K562 (cell line): ENCODE data around the gene ATP2A1. TPM values are rescaled to one million over a fixed set of nuclear protein-coding genes. Genes with fewer than 3 reads are reported as not detected.
A peak's percentile ranks its signal among the peaks of the same experiment; 100 is the strongest.

Experiments
- CREM ChIP-seq: IDR thresholded peaks from 2 replicates; pipeline ENCODE4 v1.6.1; 2014; ENCODE audit warnings: antibody characterized with exemption, low read depth
- DPF2 ChIP-seq: fragments of 450-650 bp; IDR thresholded peaks from 2 replicates; pipeline ENCODE4 v1.6.1; 2016
- ESRRB ChIP-seq: fragments of 250-450 bp; sonication (Bioruptor Pico); IDR thresholded peaks from 2 replicates; pipeline ENCODE4 v1.5.0; 2020; ENCODE audit warnings: mild to moderate bottlenecking, moderate library complexity, borderline replicate concordance
- GATA2 ChIP-seq: sonication (generic); formaldehyde crosslinking; IDR thresholded peaks from 2 replicates; pipeline ENCODE4 v1.4.0; 2020; ENCODE audit warnings: mild to moderate bottlenecking, missing genetic modification reagents
- KHSRP ChIP-seq: fragments of 450-650 bp; IDR thresholded peaks from 2 replicates; pipeline ENCODE4 v1.6.1; 2017
- MYNN ChIP-seq, 2 experiments: sonication (generic); formaldehyde crosslinking in 1 of 2; IDR thresholded peaks; 2 replicates each; pipeline versions ENCODE4 v1.5.0 to v1.6.1; 2016 to 2020; ENCODE audit warnings: antibody characterized with exemption in 1 of 2, missing genetic modification reagents in 1 of 2
- NR2F6 ChIP-seq: fragments of 450-650 bp; formaldehyde crosslinking; IDR thresholded peaks from 2 replicates; pipeline ENCODE4 v1.4.0; 2020; ENCODE audit warnings: mild to moderate bottlenecking
- POLR2A ChIP-seq: fragments of 450-650 bp; conservative IDR thresholded peaks from 2 replicates; pipeline ENCODE4 v1.6.1; 2016
- SMC3 ChIP-seq: conservative IDR thresholded peaks from 2 replicates; pipeline ENCODE4 v1.6.1; 2011; ENCODE audit warnings: low read depth, low read length, improper control_type of control experiment; ENCODE audit not compliant: insufficient read depth
- TEAD1 ChIP-seq, 2 experiments: fragments of 450-650 bp in 1 of 2; sonication (generic) in 1 of 2; formaldehyde crosslinking; IDR thresholded peaks; 2 replicates each; pipeline versions ENCODE4 v1.4.0 to v1.8.0; 2020 to 2022; ENCODE audit warnings: mild to moderate bottlenecking in 2 of 2, missing genetic modification reagents in 1 of 2
- ZFX ChIP-seq: sonication (generic); formaldehyde crosslinking; IDR thresholded peaks from 2 replicates; pipeline ENCODE4 v1.8.0; 2022; ENCODE audit warnings: mild to moderate bottlenecking, missing genetic modification reagents, moderate library complexity
- ZNF121 ChIP-seq: sonication (generic); formaldehyde crosslinking; conservative IDR thresholded peaks from 2 replicates; pipeline ENCODE4 v1.8.0; 2022; ENCODE audit warnings: missing genetic modification reagents
- ZNF584 ChIP-seq: fragments of 200-800 bp; sonication (Bioruptor generic); IDR thresholded peaks from 2 replicates; pipeline ENCODE4 v1.6.1; 2016; ENCODE audit warnings: low read depth, mild to moderate bottlenecking, missing genetic modification characterization, missing compliant biosample characterization
- polyA plus RNA-seq, 8 experiments: library from polyadenylated mRNA; depleted of rRNA in 4 of 8; stranded (reverse) in 5 of 8; unstranded in 3 of 8; fragments of >200 nt; fragmentation: Nextera tagmentation in 2 of 8; fragmentation: Illumina TruSeq in 1 of 8; extraction: Ambion mirVana in 2 of 8; extraction: Trizol in 1 of 8; gene quantifications; 2 replicates each; pipeline versions ENCODE4 v1.2.1 to v1.2.3, GENCODE V29; 2011 to 2014; ENCODE audit warnings: inconsistent platforms in 1 of 8, missing spikeins in 1 of 8
- total RNA-seq, 7 experiments: library from RNA; depleted of rRNA in 6 of 7; stranded (reverse); fragments of >200 nt in 6 of 7; fragmentation: Illumina TruSeq in 2 of 7; extraction: Trizol in 2 of 7; gene quantifications; 2 replicates each; pipeline versions ENCODE4 v1.2.1 to v1.2.3, GENCODE V29; 2011 to 2021; ENCODE audit warnings: low replicate concordance in 1 of 7
- TF ChIP-seq, protein P1 (sequence below): fragments of 250-450 bp; sonication (Bioruptor Pico); IDR thresholded peaks from 2 replicates; pipeline ENCODE4 v1.4.0; 2020
- TF ChIP-seq, protein P2 (sequence below): sonication (generic); formaldehyde crosslinking; IDR thresholded peaks from 2 replicates; pipeline ENCODE4 v1.8.1; 2023; ENCODE audit warnings: mild to moderate bottlenecking, missing genetic modification reagents
- TF ChIP-seq, protein P3 (sequence below), 2 experiments: fragments of 450-650 bp; IDR thresholded peaks; 2 replicates each; pipeline ENCODE4 v1.6.1; 2016; ENCODE audit warnings: mild to moderate bottlenecking in 2 of 2, borderline replicate concordance in 1 of 2, low read depth in 1 of 2, moderate library complexity in 1 of 2

Gene ATP2A1
- total and polyA plus RNA-seq, 9 of the 15 experiments (the other 6 are each of a cell fraction or from before 2014, with no cell fraction given) = 0.25 to 2.6 (median 0.65) TPM

DNA sequence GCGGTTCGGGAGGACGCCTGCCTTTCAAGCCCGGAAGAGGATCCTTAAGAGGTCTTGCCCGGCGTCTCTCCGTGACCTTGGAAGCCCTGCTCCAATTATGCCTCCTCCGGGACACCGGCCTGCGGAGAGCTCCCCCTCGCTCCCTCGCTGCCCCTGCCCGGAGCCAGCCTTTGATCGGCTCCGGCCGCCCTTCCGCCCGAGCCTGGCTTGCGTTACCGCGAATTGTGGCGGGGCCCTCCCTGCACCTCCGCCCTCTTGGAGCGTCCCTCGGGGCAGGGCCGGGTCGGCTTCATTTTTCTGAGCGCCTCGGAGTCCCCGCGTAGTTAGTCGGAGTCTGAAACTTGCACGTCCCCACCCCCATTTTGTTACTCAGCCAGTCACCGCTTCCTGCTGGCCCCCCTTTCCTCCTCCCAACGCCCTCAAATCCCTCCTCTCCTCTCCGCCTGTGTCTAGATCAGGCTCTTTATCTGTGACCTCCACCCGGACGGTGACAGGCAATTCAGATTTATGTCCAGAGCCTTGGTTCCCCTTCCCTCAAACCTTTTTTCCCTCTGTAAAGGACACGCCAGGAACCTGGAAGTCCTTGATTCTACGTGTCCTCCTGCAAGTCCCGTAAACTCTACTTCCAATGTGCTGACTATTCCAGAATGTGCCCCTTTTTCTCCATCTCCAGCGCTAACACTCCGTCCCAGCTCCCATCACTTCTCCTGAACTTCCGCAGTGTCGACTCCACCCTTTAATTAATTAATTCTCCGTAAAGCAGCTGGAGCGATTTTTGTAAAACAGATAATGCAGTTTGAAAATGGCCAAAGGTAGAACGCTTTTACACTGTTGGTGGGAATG, 47.3 kb downstream of the ATP2A1 start (continued):
- TF ChIP-seq ESRRB (CRISPR knock-in tag) = no peak
- peak; percentile 95 for TF ChIP-seq ZFX (CRISPR knock-in tag)
- TF ChIP-seq, protein P1, sequence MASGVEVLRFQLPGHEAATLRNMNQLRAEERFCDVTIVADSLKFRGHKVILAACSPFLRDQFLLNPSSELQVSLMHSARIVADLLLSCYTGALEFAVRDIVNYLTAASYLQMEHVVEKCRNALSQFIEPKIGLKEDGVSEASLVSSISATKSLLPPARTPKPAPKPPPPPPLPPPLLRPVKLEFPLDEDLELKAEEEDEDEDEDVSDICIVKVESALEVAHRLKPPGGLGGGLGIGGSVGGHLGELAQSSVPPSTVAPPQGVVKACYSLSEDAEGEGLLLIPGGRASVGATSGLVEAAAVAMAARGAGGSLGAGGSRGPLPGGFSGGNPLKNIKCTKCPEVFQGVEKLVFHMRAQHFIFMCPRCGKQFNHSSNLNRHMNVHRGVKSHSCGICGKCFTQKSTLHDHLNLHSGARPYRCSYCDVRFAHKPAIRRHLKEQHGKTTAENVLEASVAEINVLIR = peak; percentile 45; the same call in 1 of the 2 replicates
- TF ChIP-seq KHSRP = 0 out of 2 replicates have a peak, but pooled peaks have one; percentile 22
- TF ChIP-seq POLR2A = peak; percentile 84
- peak; percentile 96 for TF ChIP-seq DPF2
- TF ChIP-seq TEAD1 (CRISPR knock-in tag; IDR thresholded peaks at IDR 0.05) = peak in 1 of 2 experiments; percentile 45; a peak in 1 of 4 replicates
- peak; percentile 83 for TF ChIP-seq GATA2 (CRISPR knock-in tag)
- TF ChIP-seq, protein P2, sequence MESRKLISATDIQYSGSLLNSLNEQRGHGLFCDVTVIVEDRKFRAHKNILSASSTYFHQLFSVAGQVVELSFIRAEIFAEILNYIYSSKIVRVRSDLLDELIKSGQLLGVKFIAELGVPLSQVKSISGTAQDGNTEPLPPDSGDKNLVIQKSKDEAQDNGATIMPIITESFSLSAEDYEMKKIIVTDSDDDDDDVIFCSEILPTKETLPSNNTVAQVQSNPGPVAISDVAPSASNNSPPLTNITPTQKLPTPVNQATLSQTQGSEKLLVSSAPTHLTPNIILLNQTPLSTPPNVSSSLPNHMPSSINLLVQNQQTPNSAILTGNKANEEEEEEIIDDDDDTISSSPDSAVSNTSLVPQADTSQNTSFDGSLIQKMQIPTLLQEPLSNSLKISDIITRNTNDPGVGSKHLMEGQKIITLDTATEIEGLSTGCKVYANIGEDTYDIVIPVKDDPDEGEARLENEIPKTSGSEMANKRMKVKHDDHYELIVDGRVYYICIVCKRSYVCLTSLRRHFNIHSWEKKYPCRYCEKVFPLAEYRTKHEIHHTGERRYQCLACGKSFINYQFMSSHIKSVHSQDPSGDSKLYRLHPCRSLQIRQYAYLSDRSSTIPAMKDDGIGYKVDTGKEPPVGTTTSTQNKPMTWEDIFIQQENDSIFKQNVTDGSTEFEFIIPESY = peak; percentile 17; the same call in 1 of the 2 replicates
- TF ChIP-seq NR2F6 (CRISPR knock-in tag) = peak; percentile 80; the same call in 1 of the 2 replicates
- no peak for TF ChIP-seq MYNN (IDR thresholded peaks at IDR 0.05)
- no peak for TF ChIP-seq MYNN (CRISPR knock-in tag; IDR thresholded peaks at IDR 0.05)
- TF ChIP-seq SMC3 = no peak
- no peak for TF ChIP-seq ZNF121 (CRISPR knock-in tag)
- TF ChIP-seq ZNF584 (CRISPR knock-in tag) = 0 out of 2 replicates have a peak, but pooled peaks have one; percentile 22
- TF ChIP-seq CREM = peak; percentile 75
- TF ChIP-seq, protein P3, sequence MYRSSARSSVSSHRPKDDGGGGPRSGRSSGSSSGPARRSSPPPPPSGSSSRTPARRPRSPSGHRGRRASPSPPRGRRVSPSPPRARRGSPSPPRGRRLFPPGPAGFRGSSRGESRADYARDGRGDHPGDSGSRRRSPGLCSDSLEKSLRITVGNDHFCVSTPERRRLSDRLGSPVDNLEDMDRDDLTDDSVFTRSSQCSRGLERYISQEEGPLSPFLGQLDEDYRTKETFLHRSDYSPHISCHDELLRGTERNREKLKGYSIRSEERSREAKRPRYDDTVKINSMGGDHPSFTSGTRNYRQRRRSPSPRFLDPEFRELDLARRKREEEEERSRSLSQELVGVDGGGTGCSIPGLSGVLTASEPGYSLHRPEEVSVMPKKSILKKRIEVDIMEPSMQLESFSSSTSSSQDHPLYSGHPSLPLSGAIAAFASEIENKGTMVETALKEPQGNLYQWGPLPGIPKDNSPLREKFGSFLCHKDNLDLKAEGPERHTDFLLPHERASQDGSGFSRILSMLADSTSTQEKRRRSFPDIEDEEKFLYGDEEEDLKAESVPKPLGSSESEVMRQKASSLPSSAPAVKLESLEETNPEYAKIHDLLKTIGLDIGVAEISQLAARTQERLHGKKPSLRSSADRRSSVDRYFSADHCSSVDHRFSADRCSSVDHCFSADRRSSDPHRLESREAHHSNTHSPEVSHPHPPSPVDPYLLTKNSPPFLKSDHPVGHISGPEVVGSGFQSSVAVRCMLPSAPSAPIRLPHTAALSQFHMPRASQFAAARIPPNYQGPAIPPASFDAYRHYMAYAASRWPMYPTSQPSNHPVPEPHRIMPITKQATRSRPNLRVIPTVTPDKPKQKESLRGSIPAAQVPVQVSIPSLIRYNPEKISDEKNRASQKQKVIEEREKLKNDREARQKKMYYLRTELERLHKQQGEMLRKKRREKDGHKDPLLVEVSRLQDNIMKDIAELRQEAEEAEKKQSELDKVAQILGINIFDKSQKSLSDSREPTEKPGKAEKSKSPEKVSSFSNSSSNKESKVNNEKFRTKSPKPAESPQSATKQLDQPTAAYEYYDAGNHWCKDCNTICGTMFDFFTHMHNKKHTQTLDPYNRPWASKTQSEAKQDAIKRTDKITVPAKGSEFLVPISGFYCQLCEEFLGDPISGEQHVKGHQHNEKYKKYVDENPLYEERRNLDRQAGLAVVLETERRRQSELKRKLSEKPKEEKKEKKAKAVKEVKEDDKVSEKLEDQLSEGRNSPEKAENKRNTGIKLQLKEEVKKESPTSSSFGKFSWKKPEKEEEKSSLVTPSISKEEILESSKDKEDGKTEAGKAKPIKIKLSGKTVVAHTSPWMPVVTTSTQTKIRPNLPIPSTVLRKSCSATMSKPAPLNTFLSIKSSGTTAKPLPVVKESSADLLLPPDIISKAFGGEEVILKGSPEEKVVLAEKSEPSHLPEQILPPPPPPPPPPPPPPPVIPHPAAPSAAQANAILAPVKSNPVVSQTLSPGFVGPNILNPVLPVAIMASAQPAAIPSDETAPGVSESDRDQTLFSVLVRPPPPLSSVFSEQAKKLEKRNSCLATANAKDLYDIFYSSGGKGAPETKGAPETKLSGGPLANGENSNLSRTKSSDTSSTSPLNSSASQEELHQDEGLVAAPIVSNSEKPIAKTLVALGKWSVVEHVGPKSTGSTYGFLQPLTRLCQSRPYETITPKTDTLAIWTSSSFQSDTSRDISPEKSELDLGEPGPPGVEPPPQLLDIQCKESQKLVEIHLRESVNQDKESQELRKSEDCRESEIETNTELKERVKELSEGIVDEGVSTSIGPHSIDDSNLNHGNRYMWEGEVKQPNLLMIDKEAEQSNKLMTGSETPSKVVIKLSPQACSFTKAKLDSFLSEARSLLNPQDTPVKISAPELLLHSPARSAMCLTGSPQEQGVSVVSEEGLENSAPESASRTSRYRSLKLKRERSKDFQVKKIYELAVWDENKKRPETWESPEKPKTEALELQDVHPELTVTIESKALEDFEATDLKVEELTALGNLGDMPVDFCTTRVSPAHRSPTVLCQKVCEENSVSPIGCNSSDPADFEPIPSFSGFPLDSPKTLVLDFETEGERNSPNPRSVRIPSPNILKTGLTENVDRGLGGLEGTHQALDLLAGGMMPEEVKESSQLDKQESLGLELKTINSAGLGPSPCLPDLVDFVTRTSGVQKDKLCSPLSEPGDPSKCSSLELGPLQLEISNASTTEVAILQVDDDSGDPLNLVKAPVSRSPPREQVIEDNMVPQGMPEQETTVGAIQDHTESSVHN (IDR thresholded peaks at IDR 0.05; ENCODE audit: borderline replicate concordance in 1 of 2, low read depth in 1 of 2) = peak in 1 of 2 experiments; percentile 61; a peak in 1 of 4 replicates
